Ishikawa (cell line): ENCODE results near the gene ESR2.
A peak's percentile ranks its signal among the peaks of the same experiment; 100 is the strongest.

Source experiments
- CEBPB ChIP-seq: IDR thresholded peaks from 2 replicates; pipeline ENCODE4 v1.6.1; 2012
- CREB1 ChIP-seq: IDR thresholded peaks from 2 replicates; pipeline ENCODE4 v1.6.1; 2012; ENCODE audit warnings: low read depth
- EGR1 ChIP-seq: IDR thresholded peaks from 2 replicates; pipeline ENCODE4 v1.6.1; 2012
- EP300 ChIP-seq: IDR thresholded peaks from 2 replicates; pipeline ENCODE4 v1.6.1; 2012; ENCODE audit warnings: borderline replicate concordance
- FOXM1 ChIP-seq: IDR thresholded peaks from 2 replicates; pipeline ENCODE4 v1.6.1; 2012; ENCODE audit warnings: low read depth, borderline replicate concordance
- MAX ChIP-seq: IDR thresholded peaks from 2 replicates; pipeline ENCODE4 v1.6.1; 2012
- NFIC ChIP-seq: IDR thresholded peaks from 2 replicates; pipeline ENCODE4 v1.6.1; 2012
- RAD21 ChIP-seq: IDR thresholded peaks from 2 replicates; pipeline ENCODE4 v1.6.1; 2012; ENCODE audit warnings: low read depth
- TAF1 ChIP-seq: IDR thresholded peaks from 2 replicates; pipeline ENCODE4 v1.6.1; 2012; ENCODE audit warnings: low read depth, mild to moderate bottlenecking
- TCF12 ChIP-seq: IDR thresholded peaks from 2 replicates; pipeline ENCODE4 v1.6.1; 2012; ENCODE audit warnings: low read depth
- TEAD4 ChIP-seq: IDR thresholded peaks from 2 replicates; pipeline ENCODE4 v1.6.1; 2012
- USF1 ChIP-seq: IDR thresholded peaks from 2 replicates; pipeline ENCODE4 v1.6.1; 2012
- YY1 ChIP-seq: IDR thresholded peaks from 2 replicates; pipeline ENCODE4 v1.6.1; 2012; ENCODE audit warnings: low read depth
- ZBTB7A ChIP-seq: IDR thresholded peaks from 2 replicates; pipeline ENCODE4 v1.6.1; 2012; ENCODE audit warnings: low read depth
- TF ChIP-seq, protein P1 (sequence below): IDR thresholded peaks from 2 replicates; pipeline ENCODE4 v1.6.1; 2012; ENCODE audit warnings: low read depth, mild to moderate bottlenecking

Gene ESR2

DNA sequence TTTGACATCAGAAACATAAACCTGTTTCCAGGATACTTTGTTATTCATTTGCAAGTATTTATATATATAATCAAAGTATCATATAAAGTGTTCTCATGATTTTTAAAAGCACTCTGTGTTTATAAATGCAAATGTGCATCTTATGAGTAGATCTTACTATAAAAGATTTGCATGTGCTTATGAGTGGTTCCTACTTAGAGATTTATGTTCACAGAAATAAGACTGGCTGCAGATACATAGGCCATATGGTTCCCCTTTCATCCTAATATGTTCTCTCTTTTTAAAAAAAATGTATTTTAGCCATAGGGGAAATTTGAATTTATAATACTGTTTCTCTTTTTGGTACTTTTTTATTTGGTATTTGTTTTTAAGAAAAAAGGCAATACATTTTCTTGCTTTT, 174.2 kb downstream of the ESR2 start:
- no peak for TF ChIP-seq FOXM1
- TF ChIP-seq TEAD4: no peak
- TF ChIP-seq TCF12: no peak
- no peak for TF ChIP-seq TAF1
- no peak for TF ChIP-seq MAX
- no peak for TF ChIP-seq EP300
- TF ChIP-seq ZBTB7A: no peak
- no peak for TF ChIP-seq EGR1
- TF ChIP-seq CEBPB: no peak
- no peak for TF ChIP-seq CREB1

GRCh38 chr14:64119500-64119899, 174.7 kb downstream of the ESR2 start:
- TF ChIP-seq EP300 (no peak), EGR1 (no peak), CEBPB (no peak), RAD21 (no peak)

DNA sequence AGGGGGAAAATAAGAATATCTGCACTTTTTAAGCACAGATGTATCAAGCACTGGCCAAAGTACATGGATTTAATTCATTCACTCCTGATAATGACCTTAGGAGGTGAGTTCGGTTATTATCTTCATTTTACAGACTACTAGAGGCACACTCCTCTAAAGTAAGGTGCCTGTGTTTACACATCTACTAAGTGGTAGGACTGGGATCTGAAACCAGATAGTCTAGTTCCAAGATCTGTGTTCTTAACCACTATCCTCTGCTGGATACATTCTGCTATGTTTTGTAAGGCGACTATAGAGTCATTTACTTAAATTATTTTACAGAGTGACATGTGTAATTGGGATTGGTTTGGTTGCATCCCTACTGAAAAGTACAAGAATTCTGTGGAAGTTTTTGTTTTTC, 175.3 kb downstream of the ESR2 start:
- TF ChIP-seq TCF12 (no peak), NFIC (no peak), EGR1 (no peak), TAF1 (no peak), CREB1 (no peak), ZBTB7A (no peak), TEAD4 (no peak), MAX (no peak), EP300 (no peak), YY1 (no peak), RAD21 (no peak), FOXM1 (no peak), CEBPB (no peak)
- TF ChIP-seq, protein P1, sequence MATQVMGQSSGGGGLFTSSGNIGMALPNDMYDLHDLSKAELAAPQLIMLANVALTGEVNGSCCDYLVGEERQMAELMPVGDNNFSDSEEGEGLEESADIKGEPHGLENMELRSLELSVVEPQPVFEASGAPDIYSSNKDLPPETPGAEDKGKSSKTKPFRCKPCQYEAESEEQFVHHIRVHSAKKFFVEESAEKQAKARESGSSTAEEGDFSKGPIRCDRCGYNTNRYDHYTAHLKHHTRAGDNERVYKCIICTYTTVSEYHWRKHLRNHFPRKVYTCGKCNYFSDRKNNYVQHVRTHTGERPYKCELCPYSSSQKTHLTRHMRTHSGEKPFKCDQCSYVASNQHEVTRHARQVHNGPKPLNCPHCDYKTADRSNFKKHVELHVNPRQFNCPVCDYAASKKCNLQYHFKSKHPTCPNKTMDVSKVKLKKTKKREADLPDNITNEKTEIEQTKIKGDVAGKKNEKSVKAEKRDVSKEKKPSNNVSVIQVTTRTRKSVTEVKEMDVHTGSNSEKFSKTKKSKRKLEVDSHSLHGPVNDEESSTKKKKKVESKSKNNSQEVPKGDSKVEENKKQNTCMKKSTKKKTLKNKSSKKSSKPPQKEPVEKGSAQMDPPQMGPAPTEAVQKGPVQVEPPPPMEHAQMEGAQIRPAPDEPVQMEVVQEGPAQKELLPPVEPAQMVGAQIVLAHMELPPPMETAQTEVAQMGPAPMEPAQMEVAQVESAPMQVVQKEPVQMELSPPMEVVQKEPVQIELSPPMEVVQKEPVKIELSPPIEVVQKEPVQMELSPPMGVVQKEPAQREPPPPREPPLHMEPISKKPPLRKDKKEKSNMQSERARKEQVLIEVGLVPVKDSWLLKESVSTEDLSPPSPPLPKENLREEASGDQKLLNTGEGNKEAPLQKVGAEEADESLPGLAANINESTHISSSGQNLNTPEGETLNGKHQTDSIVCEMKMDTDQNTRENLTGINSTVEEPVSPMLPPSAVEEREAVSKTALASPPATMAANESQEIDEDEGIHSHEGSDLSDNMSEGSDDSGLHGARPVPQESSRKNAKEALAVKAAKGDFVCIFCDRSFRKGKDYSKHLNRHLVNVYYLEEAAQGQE: no peak

GRCh38 chr14:64117671-64118402, 176.3 kb downstream of the ESR2 start:
- TF ChIP-seq CREB1 (no peak), USF1 (no peak), YY1 (no peak), RAD21 (peak; percentile 23; the same call in 1 of the 2 replicates), EP300 (peak; percentile 40; the same call in 1 of the 2 replicates), TAF1 (no peak), CEBPB (no peak), EGR1 (no peak), ZBTB7A (no peak), TCF12 (peak; percentile 51), NFIC (no peak), TEAD4 (peak; percentile 69), FOXM1 (no peak)
- TF ChIP-seq, protein P1: no peak

DNA sequence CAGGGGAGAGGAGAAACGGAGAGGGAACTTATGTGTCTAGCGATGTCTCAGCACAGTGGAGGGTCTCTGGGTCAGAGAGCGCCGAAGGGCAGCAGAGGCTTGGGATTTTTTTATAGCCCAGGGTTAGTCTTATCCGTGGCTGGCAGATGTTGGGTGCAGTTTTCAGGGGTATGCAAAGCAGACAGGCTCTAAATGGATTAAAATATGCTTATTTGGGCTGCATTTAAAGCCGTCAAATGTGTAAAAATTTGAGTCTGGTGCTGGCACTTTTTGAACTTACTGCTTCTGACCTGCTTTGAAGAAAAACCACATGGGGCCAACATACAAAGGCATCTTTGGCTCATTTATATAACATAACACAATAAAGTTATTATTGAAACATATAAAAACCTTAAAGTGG, 178.8 kb downstream of the ESR2 start:
- no peak for TF ChIP-seq TAF1
- TF ChIP-seq NFIC: no peak
- TF ChIP-seq USF1: no peak
- no peak for TF ChIP-seq EP300
- TF ChIP-seq, protein P1: no peak
